ENCODE results near the gene ATF7IP2.

DNA sequence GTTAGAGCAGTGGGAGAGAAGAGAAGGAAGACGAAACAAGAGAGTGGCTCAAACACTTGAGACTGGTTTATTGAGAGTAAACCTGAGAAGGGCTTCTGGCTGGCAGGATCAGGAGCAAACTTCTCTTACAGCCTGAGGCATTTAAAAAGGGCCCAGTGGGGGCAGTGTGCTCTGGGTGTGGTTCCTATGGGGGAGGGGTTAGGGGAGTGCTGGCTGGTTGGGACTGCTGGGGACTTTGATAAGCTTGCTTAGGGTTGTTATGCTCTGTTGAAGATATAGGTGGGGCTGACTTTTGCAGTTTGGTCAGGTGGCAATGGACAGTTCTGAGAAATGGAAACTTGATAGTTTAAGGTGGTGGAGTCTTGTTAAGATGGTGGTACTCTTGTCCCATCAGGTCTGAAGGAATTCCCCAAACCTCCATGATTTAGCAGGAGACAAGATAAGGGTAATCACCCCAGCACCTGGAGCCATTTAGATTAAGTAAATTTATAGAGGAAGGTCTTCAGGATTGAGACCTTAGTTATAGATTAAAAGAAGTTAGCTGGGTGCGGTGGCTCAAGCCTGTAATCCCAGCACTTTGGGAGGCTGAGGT is 115.3 kb downstream of the ATF7IP2 start:
- no peak for TF ChIP-seq POLR2A (IDR thresholded peaks at IDR 0.05)
- TF ChIP-seq, protein P1, sequence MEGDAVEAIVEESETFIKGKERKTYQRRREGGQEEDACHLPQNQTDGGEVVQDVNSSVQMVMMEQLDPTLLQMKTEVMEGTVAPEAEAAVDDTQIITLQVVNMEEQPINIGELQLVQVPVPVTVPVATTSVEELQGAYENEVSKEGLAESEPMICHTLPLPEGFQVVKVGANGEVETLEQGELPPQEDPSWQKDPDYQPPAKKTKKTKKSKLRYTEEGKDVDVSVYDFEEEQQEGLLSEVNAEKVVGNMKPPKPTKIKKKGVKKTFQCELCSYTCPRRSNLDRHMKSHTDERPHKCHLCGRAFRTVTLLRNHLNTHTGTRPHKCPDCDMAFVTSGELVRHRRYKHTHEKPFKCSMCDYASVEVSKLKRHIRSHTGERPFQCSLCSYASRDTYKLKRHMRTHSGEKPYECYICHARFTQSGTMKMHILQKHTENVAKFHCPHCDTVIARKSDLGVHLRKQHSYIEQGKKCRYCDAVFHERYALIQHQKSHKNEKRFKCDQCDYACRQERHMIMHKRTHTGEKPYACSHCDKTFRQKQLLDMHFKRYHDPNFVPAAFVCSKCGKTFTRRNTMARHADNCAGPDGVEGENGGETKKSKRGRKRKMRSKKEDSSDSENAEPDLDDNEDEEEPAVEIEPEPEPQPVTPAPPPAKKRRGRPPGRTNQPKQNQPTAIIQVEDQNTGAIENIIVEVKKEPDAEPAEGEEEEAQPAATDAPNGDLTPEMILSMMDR (IDR thresholded peaks at IDR 0.05) = no peak

Measured in thyroid gland (tissue), 4 donors.